NT2/D1 (cell line): ENCODE measurements around the gene LAP3.
"Not testable (repeated sequence)": the region's sequence is repeated elsewhere in the genome, so short reads cannot be mapped to it uniquely, and the experiment has no call there.

Experiments used
- DNase-seq: peaks from one replicate; pipeline ENCODE4 v3.0.0-alpha.2; 2011; ENCODE audit warnings: low read depth, low spot score
- H3K27me3 ChIP-seq: 2 replicates; pipeline ENCODE4 v1.6.0; 2011; ENCODE audit warnings: mild to moderate bottlenecking; ENCODE audit not compliant: insufficient read length, insufficient read depth
- H3K36me3 ChIP-seq: 2 replicates; pipeline ENCODE4 v1.6.1; 2011; ENCODE audit warnings: mild to moderate bottlenecking, low read length, mixed read lengths; ENCODE audit not compliant: insufficient read depth, insufficient read length
- H3K4me1 ChIP-seq: 2 replicates; pipeline ENCODE4 v1.5.1; 2011; ENCODE audit not compliant: insufficient read depth, insufficient read length
- H3K4me3 ChIP-seq: 2 replicates; pipeline ENCODE4 v1.5.1; 2011; ENCODE audit warnings: low read depth; ENCODE audit not compliant: insufficient read length
- H3K9ac ChIP-seq: 2 replicates; pipeline ENCODE4 v1.6.0; 2011; ENCODE audit warnings: low read depth; ENCODE audit not compliant: insufficient read length
- H3K9me3 ChIP-seq: 2 replicates; pipeline ENCODE4 v1.5.1; 2011; ENCODE audit warnings: mild to moderate bottlenecking, low read length; ENCODE audit not compliant: insufficient read depth
- SUZ12 ChIP-seq: IDR thresholded peaks from 2 replicates; pipeline ENCODE4 v1.6.1; 2011; ENCODE audit not compliant: insufficient read length, insufficient read depth; ENCODE audit errors: extremely low read depth
- YY1 ChIP-seq: IDR thresholded peaks from 2 replicates; pipeline ENCODE4 v1.6.1; 2011; ENCODE audit not compliant: insufficient read length, insufficient read depth
- ZNF274 ChIP-seq: IDR thresholded peaks from 2 replicates; pipeline ENCODE4 v1.6.1; 2011; ENCODE audit warnings: mild to moderate bottlenecking, low read depth, low read length

LAP3 gene

GRCh38 chr4:17576932-17577664 lies at the start of gene LAP3:
LAP3 (plus strand) TSS chr4:17577198; CDS start chr4:17577466, 268 bp downstream.
- peaks cover 36% of the 10 kb centered on the region for H3K36me3 ChIP-seq
- peak within 1 kb of the TSS; percentile 63 for H3K4me3 ChIP-seq
- DNase-seq: peak; percentile 95
- peak within 1 kb of the TSS; percentile 93 for H3K9ac ChIP-seq
- TF ChIP-seq ZNF274 (no peak), SUZ12 (no peak), YY1 (no peak)
- H3K4me1 ChIP-seq: peaks cover 5% of the 10 kb centered on the region
- no peaks in the 10 kb centered on the region for H3K9me3 ChIP-seq
- H3K27me3 ChIP-seq: no peaks in the 10 kb centered on the region

- no peaks in the 10 kb centered on the region for H3K4me1 ChIP-seq
- H3K4me3 ChIP-seq: no peak overlapping the region
- DNase-seq: no peak
- no peaks in the 10 kb centered on the region for H3K27me3 ChIP-seq
- H3K9ac ChIP-seq: no peak overlapping the region
- H3K36me3 ChIP-seq: no peaks in the 10 kb centered on the region
- TF ChIP-seq YY1: no peak
- no peak for TF ChIP-seq SUZ12
- TF ChIP-seq ZNF274: no peak
- H3K9me3 ChIP-seq: no peaks in the 10 kb centered on the region
These were observed 48.3 kb upstream of the LAP3 start for GRCh38 chr4:17528551-17529165.

- no peak for DNase-seq
- peaks cover 10% of the 10 kb centered on the region for H3K9me3 ChIP-seq
- H3K4me1 ChIP-seq: no peaks in the 10 kb centered on the region
- H3K27me3 ChIP-seq: no peaks in the 10 kb centered on the region
- no peak overlapping the region for H3K4me3 ChIP-seq
- H3K36me3 ChIP-seq: no peaks in the 10 kb centered on the region
- H3K9ac ChIP-seq: no peak overlapping the region
- TF ChIP-seq YY1 (no peak), SUZ12 (no peak), ZNF274 (no peak)
These were observed 45.3 kb upstream of the LAP3 start for GRCh38 chr4:17531538-17532285.

- no peaks in the 10 kb centered on the region for H3K36me3 ChIP-seq
- H3K4me1 ChIP-seq: no peaks in the 10 kb centered on the region
- no peak overlapping the region for H3K4me3 ChIP-seq
- peaks cover 10% of the 10 kb centered on the region for H3K9me3 ChIP-seq
- H3K27me3 ChIP-seq: no peaks in the 10 kb centered on the region
- DNase-seq: no peak
- TF ChIP-seq SUZ12: no peak
- no peak for TF ChIP-seq ZNF274
- H3K9ac ChIP-seq: no peak overlapping the region
These were observed 42.3 kb upstream of the LAP3 start for GRCh38 chr4:17534705-17535104.

GRCh38 chr4:17535242-17535641 lies 41.8 kb upstream of the LAP3 start:
- Histone ChIP-seq H3K9me3 (peaks cover 10% of the 10 kb centered on the region), H3K9ac (no peak overlapping the region), H3K36me3 (no peaks in the 10 kb centered on the region), H3K27me3 (no peaks in the 10 kb centered on the region), H3K4me3 (no peak overlapping the region), H3K4me1 (no peaks in the 10 kb centered on the region)
- DNase-seq: no peak
- TF ChIP-seq ZNF274 (no peak), YY1 (no peak), SUZ12 (no peak)

- H3K9ac ChIP-seq: no peak overlapping the region
- H3K27me3 ChIP-seq: no peaks in the 10 kb centered on the region
- DNase-seq: no peak
- peaks cover 10% of the 10 kb centered on the region for H3K9me3 ChIP-seq
- TF ChIP-seq ZNF274 (no peak), SUZ12 (no peak), YY1 (no peak)
- no peak overlapping the region for H3K4me3 ChIP-seq
- no peaks in the 10 kb centered on the region for H3K4me1 ChIP-seq
- no peaks in the 10 kb centered on the region for H3K36me3 ChIP-seq
These were observed 41.1 kb upstream of the LAP3 start for GRCh38 chr4:17535906-17536305.

- not testable (repeated sequence) for H3K27me3 ChIP-seq, H3K9ac ChIP-seq, H3K4me3 ChIP-seq, DNase-seq, H3K36me3 ChIP-seq, H3K4me1 ChIP-seq, H3K9me3 ChIP-seq
These were observed 39.9 kb upstream of the LAP3 start for GRCh38 chr4:17537060-17537459.
